PFSK-1 (cell line): ENCODE measurements around the gene FAM171A2.

Experiments
- POLR2AphosphoS5 ChIP-seq: IDR thresholded peaks from 2 replicates; pipeline ENCODE4 v1.6.1; 2012; ENCODE audit warnings: low read depth, mild to moderate bottlenecking, control low read depth, low read length, moderate library complexity
- TAF1 ChIP-seq: IDR thresholded peaks from 2 replicates; pipeline ENCODE4 v1.6.1; 2012; ENCODE audit warnings: low read length, control low read depth, borderline replicate concordance; ENCODE audit not compliant: insufficient read depth

DNA sequence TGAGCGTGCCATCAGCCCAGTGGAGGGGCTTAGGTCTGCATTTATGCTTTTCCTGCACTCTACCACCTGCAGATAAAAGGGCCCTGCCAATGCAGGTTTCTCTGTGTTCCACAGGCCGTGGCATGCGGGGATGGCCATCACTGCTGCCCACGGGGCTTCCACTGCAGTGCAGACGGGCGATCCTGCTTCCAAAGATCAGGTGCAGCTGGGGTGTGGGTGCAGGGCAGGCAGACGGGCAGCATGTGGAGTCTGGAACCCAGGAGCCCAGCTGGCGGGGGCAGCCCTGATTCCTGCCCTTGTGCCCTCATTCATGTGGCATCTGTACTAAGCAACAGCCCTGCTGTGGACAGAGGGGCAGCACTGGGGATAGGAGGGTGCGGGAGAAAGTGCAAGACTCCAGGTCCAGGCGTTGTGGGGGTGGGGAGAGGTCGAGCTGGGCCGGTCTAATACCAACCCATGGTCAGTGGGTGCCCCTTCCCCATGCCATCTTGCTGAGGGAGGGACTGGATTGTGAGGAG is 14.0 kb downstream of the FAM171A2 start:
- no peak for TF ChIP-seq TAF1
- TF ChIP-seq POLR2AphosphoS5, result no peak
